Neural progenitor cell (in vitro differentiated cells): ENCODE measurements around the gene SRP14. TPM values are rescaled to one million over a fixed set of nuclear protein-coding genes. Genes with fewer than 3 reads are reported as not detected.

Experiments
- DNase-seq: peaks from one replicate; pipeline ENCODE4 v3.0.0-alpha.2; 2016; ENCODE audit warnings: low spot score
- H2AFZ ChIP-seq: fragments of 200-600 bp; sonication (generic); replicated peaks from 2 replicates; pipeline ENCODE4 v1.6.1; 2016; ENCODE audit warnings: antibody characterized with exemption
- H3F3A ChIP-seq: fragments of 200-600 bp; sonication (generic); 2 replicates; pipeline ENCODE4 v1.6.1; 2016; ENCODE audit warnings: antibody characterized with exemption, low read depth
- H3K27ac ChIP-seq: fragments of 200-600 bp; sonication (generic); 2 replicates; pipeline ENCODE4 v1.5.1; 2016; ENCODE audit warnings: mild to moderate bottlenecking
- H3K27me3 ChIP-seq: fragments of 200-600 bp; sonication (generic); 2 replicates; pipeline ENCODE4 v1.6.1; 2016; ENCODE audit warnings: mild to moderate bottlenecking, moderate library complexity
- H3K36me3 ChIP-seq: fragments of 200-600 bp; sonication (generic); 2 replicates; pipeline ENCODE4 v1.5.1; 2016
- H3K4me1 ChIP-seq: fragments of 200-600 bp; sonication (generic); 2 replicates; pipeline ENCODE4 v1.6.1; 2016; ENCODE audit warnings: mixed run types
- H3K4me2 ChIP-seq: fragments of 200-600 bp; sonication (generic); 2 replicates; pipeline ENCODE4 v1.6.1; 2016
- H3K4me3 ChIP-seq: fragments of 200-600 bp; sonication (generic); 2 replicates; pipeline ENCODE4 v1.5.1; 2016
- H3K79me2 ChIP-seq: fragments of 200-600 bp; sonication (generic); 2 replicates; pipeline ENCODE4 v1.6.1; 2016; ENCODE audit warnings: low read depth
- H3K9ac ChIP-seq: fragments of 200-600 bp; sonication (generic); 2 replicates; pipeline ENCODE4 v1.6.1; 2016
- H3K9me3 ChIP-seq: fragments of 200-600 bp; sonication (generic); 2 replicates; pipeline ENCODE4 v1.5.1; 2016; ENCODE audit warnings: low read depth
- H4K20me1 ChIP-seq: fragments of 200-600 bp; sonication (generic); 2 replicates; pipeline ENCODE4 v1.6.1; 2016; ENCODE audit warnings: low read depth
- H3K27ac Mint-ChIP-seq: 3 replicates; pipeline ENCODE4 v1.8.0; 2021; ENCODE audit warnings: mixed read lengths
- H3K27me3 Mint-ChIP-seq: 2 replicates; pipeline ENCODE4 v1.8.0; 2022; ENCODE audit warnings: low read depth, mild to moderate bottlenecking, inconsistent platforms, moderate library complexity, mixed read lengths; ENCODE audit not compliant: insufficient read depth
- H3K36me3 Mint-ChIP-seq: 3 replicates; pipeline ENCODE4 v1.8.0; 2021; ENCODE audit warnings: mixed read lengths
- H3K4me1 Mint-ChIP-seq: 3 replicates; pipeline ENCODE4 v1.8.0; 2021; ENCODE audit warnings: mixed read lengths
- H3K4me3 Mint-ChIP-seq: 3 replicates; pipeline ENCODE4 v1.8.0; 2021; ENCODE audit warnings: mild to moderate bottlenecking, moderate library complexity, mixed read lengths
- H3K9me3 Mint-ChIP-seq: 3 replicates; pipeline ENCODE4 v1.8.0; 2020; ENCODE audit warnings: mixed read lengths
- CTCF ChIP-seq: fragments of 200-600 bp; sonication (generic); IDR thresholded peaks from 2 replicates; pipeline ENCODE4 v1.5.1; 2017; ENCODE audit warnings: antibody characterized with exemption, mild to moderate bottlenecking
- EZH2 ChIP-seq: fragments of 200-600 bp; sonication (generic); IDR thresholded peaks from 2 replicates; pipeline ENCODE4 v1.6.1; 2017; ENCODE audit warnings: antibody characterized with exemption, mild to moderate bottlenecking, moderate library complexity
- EZH2phosphoT487 ChIP-seq: fragments of 200-600 bp; sonication (generic); IDR thresholded peaks from 2 replicates; pipeline ENCODE4 v1.6.1; 2017; ENCODE audit warnings: antibody characterized with exemption
- total RNA-seq: library from RNA; depleted of rRNA; stranded (reverse); fragments of >200 nt; gene quantifications from 2 replicates; pipeline ENCODE4 v1.2.3, GENCODE V29; 2015; ENCODE audit warnings: low replicate concordance

Gene SRP14
- total RNA-seq, 1 donor from 2014 or later: 461 TPM

GRCh38 chr15:40048926-40049475 is 10.0 kb upstream of the SRP14 start:
- Mint-ChIP-seq H3K27ac (no peak overlapping the region), H3K27me3 (peaks cover 19% of the 10 kb centered on the region), H3K36me3 (peaks cover 4% of the 10 kb centered on the region), H3K4me1 (peaks cover 56% of the 10 kb centered on the region), H3K9me3 (peaks cover 2% of the 10 kb centered on the region), H3K4me3 (no peak overlapping the region)
- no peak overlapping the region for H2AFZ ChIP-seq
- no peaks in the 10 kb centered on the region for H4K20me1 ChIP-seq
- no peaks in the 10 kb centered on the region for H3K79me2 ChIP-seq
- no peaks in the 10 kb centered on the region for H3K36me3 ChIP-seq
- DNase-seq: no peak
- no peaks in the 10 kb centered on the region for H3K27me3 ChIP-seq
- H3K9me3 ChIP-seq: no peaks in the 10 kb centered on the region
- H3F3A ChIP-seq: peaks cover 13% of the 10 kb centered on the region
- no peak overlapping the region for H3K9ac ChIP-seq
- H3K4me3 ChIP-seq: no peak overlapping the region
- no peak overlapping the region for H3K27ac ChIP-seq
- TF ChIP-seq EZH2phosphoT487: no peak
- no peak for TF ChIP-seq CTCF
- TF ChIP-seq EZH2: no peak
- H3K4me1 ChIP-seq: peaks cover 10% of the 10 kb centered on the region
- H3K4me2 ChIP-seq: no peak overlapping the region

- TF ChIP-seq CTCF (no peak), EZH2phosphoT487 (no peak), EZH2 (no peak)
- no peaks in the 10 kb centered on the region for H3K79me2 ChIP-seq
- H3K36me3 ChIP-seq: no peaks in the 10 kb centered on the region
- Mint-ChIP-seq H3K36me3 (peaks cover 3% of the 10 kb centered on the region), H3K4me3 (no peak overlapping the region), H3K27ac (no peak overlapping the region), H3K4me1 (peaks cover 51% of the 10 kb centered on the region), H3K9me3 (peaks cover 2% of the 10 kb centered on the region), H3K27me3 (peaks cover 19% of the 10 kb centered on the region)
- H3K27me3 ChIP-seq: no peaks in the 10 kb centered on the region
- H3F3A ChIP-seq: peaks cover 17% of the 10 kb centered on the region
- no peak overlapping the region for H3K9ac ChIP-seq
- H3K4me3 ChIP-seq: no peak overlapping the region
- peaks cover 10% of the 10 kb centered on the region for H3K4me1 ChIP-seq
- no peak overlapping the region for H3K4me2 ChIP-seq
- no peak overlapping the region for H3K27ac ChIP-seq
- no peak overlapping the region for H2AFZ ChIP-seq
- no peaks in the 10 kb centered on the region for H3K9me3 ChIP-seq
- no peaks in the 10 kb centered on the region for H4K20me1 ChIP-seq
- DNase-seq: no peak
Measured at GRCh38 chr15:40048211-40048792, 9.3 kb upstream of the SRP14 start.

- H3K4me3 Mint-ChIP-seq: no peak overlapping the region
- no peak overlapping the region for H3K4me3 ChIP-seq
- no peaks in the 10 kb centered on the region for H3K27me3 ChIP-seq
- no peak for TF ChIP-seq EZH2
- no peak for TF ChIP-seq EZH2phosphoT487
- TF ChIP-seq CTCF: no peak
- H3K4me1 ChIP-seq: peaks cover 10% of the 10 kb centered on the region
- peaks cover 3% of the 10 kb centered on the region for H3K36me3 Mint-ChIP-seq
- H3K4me2 ChIP-seq: no peak overlapping the region
- H3K36me3 ChIP-seq: no peaks in the 10 kb centered on the region
- no peak overlapping the region for H3K27ac ChIP-seq
- peaks cover 2% of the 10 kb centered on the region for H3K9me3 Mint-ChIP-seq
- H3K79me2 ChIP-seq: no peaks in the 10 kb centered on the region
- peaks cover 17% of the 10 kb centered on the region for H3F3A ChIP-seq
- H2AFZ ChIP-seq: no peak overlapping the region
- H3K27me3 Mint-ChIP-seq: peaks cover 19% of the 10 kb centered on the region
- no peak overlapping the region for H3K9ac ChIP-seq
- H3K4me1 Mint-ChIP-seq: peaks cover 51% of the 10 kb centered on the region
- no peaks in the 10 kb centered on the region for H3K9me3 ChIP-seq
- DNase-seq: no peak
- H4K20me1 ChIP-seq: no peaks in the 10 kb centered on the region
- no peak overlapping the region for H3K27ac Mint-ChIP-seq
Measured at GRCh38 chr15:40047415-40048210, 8.6 kb upstream of the SRP14 start.
